SU-DHL-6 (cell line): ENCODE data around the gene CCDC60.

Experiments used
- CTCF ChIP-seq: fragments of 200-600 bp; sonication (generic); IDR thresholded peaks from one replicate; pipeline ENCODE4 v1.5.1; 2017; ENCODE audit warnings: antibody characterized with exemption, mild to moderate bottlenecking, low read length, moderate library complexity; ENCODE audit not compliant: insufficient read depth, poor library complexity, severe bottlenecking
- EZH2phosphoT487 ChIP-seq: fragments of 200-600 bp; sonication (generic), shearing (Covaris generic); conservative IDR thresholded peaks from 2 replicates; pipeline ENCODE4 v1.6.1; 2018; ENCODE audit warnings: mild to moderate bottlenecking, antibody characterized with exemption, low read length, moderate library complexity, mixed read lengths

DNA sequence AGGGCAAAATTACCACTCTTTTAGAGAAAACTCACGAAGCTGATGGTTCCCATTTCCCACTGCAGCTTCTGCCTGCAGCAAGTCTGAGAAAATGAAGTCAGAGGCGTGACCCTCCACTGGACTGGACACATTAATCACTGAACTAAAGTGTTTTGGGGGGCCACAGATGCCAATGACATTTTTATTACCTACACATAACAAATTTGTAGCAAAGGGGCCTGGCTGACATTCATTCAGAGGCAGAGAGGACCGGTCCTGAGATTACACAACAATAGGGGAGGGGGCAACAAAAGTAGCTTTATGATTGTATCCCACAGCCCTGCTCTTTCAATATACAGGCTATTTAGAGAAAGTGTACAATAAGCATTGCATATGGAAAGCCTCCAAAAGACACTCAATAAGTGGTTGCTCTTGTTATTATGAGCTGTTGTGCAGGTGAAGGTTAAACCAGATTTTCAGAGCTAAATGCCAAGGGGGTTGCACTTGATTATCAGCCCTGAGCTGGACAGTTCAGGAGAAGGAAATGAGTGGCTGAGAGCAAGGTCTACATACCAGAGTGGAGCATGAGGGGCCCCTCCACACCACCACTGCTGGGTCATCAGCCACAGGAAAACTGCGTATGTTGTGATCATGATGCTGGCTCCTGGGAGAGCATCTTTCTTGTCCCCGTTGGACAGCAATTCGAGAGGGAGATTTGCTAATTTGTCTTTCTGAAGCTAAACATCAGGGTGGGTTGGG is 41.5 kb upstream of the CCDC60 start:
- TF ChIP-seq CTCF (no peak), EZH2phosphoT487 (no peak)
